ENCODE measurements around the gene PTPN22. TPM values are rescaled to one million over a fixed set of nuclear protein-coding genes. Genes with fewer than 3 reads are reported as not detected.

PTPN22 gene
- total RNA-seq, 3 donors from 2014 or later (not counting 1 experiment from before 2014, with no cell fraction given) = 98.4 to 122 (median 104) TPM

DNA sequence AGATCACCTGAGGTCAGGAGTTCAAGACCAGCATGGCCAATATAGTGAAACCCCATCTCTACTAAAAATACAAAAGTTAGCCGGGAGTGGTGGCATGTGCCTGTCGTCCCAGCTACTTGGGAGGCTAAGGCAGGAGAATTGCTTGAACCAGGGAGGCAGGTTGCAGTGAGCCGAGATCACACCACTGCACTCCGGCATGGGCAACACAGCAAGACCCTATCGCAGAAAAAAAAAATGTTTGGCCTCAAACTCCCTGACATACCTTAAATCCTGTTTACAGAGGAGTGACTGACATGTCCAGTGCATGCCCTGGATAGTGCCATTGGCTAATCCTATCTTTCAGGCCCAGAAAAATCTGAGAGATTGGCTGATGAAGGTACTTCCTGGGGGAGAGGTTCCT lies 45.5 kb upstream of the PTPN22 start:
- no peak overlapping the region for H3K4me3 ChIP-seq (ENCODE audit: low read length)
- peaks cover 6% of the 10 kb centered on the region for H3K36me3 ChIP-seq (ENCODE audit: control insufficient read depth, insufficient read depth, low read length)
- Mint-ChIP-seq H3K36me3 (no peaks in the 10 kb centered on the region), H3K9me3 (no peaks in the 10 kb centered on the region), H3K27me3 (ENCODE audit: low read depth in 2 of 2) (no peaks in the 10 kb centered on the region), H3K4me3 (no peak overlapping the region), H3K27ac (no peak overlapping the region), H3K4me1 (peaks cover 0 to 5% of the 10 kb centered on the region in 2 donors)
- 95% methylated on average over 5 of the region's 5 CpGs for WGBS (ENCODE audit: insufficient coverage)
- no peak for ATAC-seq
- H3K9me3 ChIP-seq (ENCODE audit: control insufficient read depth, insufficient read depth, low read length) = no peaks in the 10 kb centered on the region
- TF ChIP-seq, protein P1, sequence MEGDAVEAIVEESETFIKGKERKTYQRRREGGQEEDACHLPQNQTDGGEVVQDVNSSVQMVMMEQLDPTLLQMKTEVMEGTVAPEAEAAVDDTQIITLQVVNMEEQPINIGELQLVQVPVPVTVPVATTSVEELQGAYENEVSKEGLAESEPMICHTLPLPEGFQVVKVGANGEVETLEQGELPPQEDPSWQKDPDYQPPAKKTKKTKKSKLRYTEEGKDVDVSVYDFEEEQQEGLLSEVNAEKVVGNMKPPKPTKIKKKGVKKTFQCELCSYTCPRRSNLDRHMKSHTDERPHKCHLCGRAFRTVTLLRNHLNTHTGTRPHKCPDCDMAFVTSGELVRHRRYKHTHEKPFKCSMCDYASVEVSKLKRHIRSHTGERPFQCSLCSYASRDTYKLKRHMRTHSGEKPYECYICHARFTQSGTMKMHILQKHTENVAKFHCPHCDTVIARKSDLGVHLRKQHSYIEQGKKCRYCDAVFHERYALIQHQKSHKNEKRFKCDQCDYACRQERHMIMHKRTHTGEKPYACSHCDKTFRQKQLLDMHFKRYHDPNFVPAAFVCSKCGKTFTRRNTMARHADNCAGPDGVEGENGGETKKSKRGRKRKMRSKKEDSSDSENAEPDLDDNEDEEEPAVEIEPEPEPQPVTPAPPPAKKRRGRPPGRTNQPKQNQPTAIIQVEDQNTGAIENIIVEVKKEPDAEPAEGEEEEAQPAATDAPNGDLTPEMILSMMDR (IDR thresholded peaks at IDR 0.05) = no peak
- intact Hi-C loops (cut with micrococcal nuclease) = no loop called here
- H3K27me3 ChIP-seq (ENCODE audit: control insufficient read depth, insufficient read depth, low read length) = no peaks in the 10 kb centered on the region
- H3K4me1 ChIP-seq (ENCODE audit: control insufficient read depth, insufficient read depth, low read length) = no peaks in the 10 kb centered on the region
- no peak overlapping the region for H3K27ac ChIP-seq (ENCODE audit: low read length)
- no peak for DNase-seq

DNA sequence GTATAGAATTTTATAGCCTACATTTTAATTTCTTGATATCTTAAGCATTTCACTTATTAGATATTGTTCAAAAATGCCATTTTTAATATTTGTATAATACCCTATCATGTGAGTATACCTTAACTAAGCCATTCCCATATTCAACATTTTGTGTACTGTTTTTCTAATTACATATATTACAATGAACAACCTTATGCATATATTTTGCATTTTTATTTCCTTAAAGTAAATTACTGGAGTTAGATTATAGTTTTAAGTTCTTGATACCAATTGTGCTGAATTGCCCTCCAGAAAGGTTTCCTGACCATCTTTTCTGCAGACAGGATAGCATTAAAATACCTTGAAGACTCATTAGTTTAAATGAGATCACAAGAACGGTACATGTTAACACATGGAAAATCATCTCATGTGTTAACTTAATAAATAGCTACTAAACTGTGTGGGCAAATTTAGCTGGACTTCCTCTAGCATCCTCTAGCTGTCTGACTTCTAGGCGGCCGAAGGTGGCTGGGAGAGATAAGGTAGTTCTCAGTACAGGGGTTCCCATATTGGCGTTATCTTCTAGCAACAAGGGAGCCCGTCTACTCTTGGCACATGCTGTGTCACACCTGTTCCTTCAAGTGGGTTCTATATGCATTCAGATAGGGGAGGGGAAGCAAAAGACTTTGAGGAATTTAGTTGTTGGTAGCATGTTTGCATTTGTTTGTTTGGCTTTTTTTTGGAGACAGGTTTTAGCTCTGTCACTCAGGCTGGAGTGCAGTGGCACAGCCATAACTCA lies 42.6 kb upstream of the PTPN22 start:
- H3K9me3 Mint-ChIP-seq = no peaks in the 10 kb centered on the region
- no peaks in the 10 kb centered on the region for H3K9me3 ChIP-seq (ENCODE audit: control insufficient read depth, insufficient read depth, low read length)
- H3K4me1 Mint-ChIP-seq = peaks cover 0 to 14% of the 10 kb centered on the region in 2 donors
- WGBS (ENCODE audit: insufficient coverage) = 55% methylated on average over 4 of the region's 5 CpGs
- no peak for ATAC-seq
- DNase-seq = no peak
- TF ChIP-seq, protein P1 (IDR thresholded peaks at IDR 0.05) = no peak
- no peaks in the 10 kb centered on the region for H3K27me3 ChIP-seq (ENCODE audit: control insufficient read depth, insufficient read depth, low read length)
- peaks cover 25% of the 10 kb centered on the region for H3K36me3 ChIP-seq (ENCODE audit: control insufficient read depth, insufficient read depth, low read length)
- H3K27me3 Mint-ChIP-seq (ENCODE audit: low read depth in 2 of 2) = no peaks in the 10 kb centered on the region
- no peak overlapping the region for H3K4me3 Mint-ChIP-seq
- no peaks in the 10 kb centered on the region for H3K4me1 ChIP-seq (ENCODE audit: control insufficient read depth, insufficient read depth, low read length)
- H3K36me3 Mint-ChIP-seq = peaks cover 17% of the 10 kb centered on the region
- intact Hi-C loops (cut with micrococcal nuclease) = no loop called here
- no peak overlapping the region for H3K27ac Mint-ChIP-seq
- H3K4me3 ChIP-seq (ENCODE audit: low read length) = no peak overlapping the region
- H3K27ac ChIP-seq (ENCODE audit: low read length) = no peak overlapping the region

DNA sequence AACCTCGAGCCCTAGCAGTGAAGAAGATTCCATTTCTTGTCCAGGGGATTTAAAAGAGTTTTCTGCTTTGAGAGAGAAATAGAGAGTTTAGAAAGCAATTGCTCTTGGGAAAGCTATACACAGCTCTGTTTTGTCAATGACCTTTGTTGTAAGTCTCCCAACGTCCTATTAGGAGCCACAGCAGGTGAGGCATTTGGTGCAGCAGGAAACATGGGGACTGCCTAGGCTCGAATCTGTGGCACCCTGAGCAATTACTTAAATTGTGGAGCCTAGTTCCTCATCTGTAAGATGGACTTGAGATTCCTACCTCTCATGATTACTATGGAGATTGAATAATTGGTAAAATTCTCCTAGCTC lies 41.8 kb upstream of the PTPN22 start:
- WGBS (ENCODE audit: insufficient coverage) = 82% methylated on average over 3 of the region's 3 CpGs
- DNase-seq (no peak), ATAC-seq (no peak)
- H3K27me3 ChIP-seq (ENCODE audit: control insufficient read depth, insufficient read depth, low read length) = no peaks in the 10 kb centered on the region
- H3K27me3 Mint-ChIP-seq (ENCODE audit: low read depth in 2 of 2) = no peaks in the 10 kb centered on the region
- peaks cover 31% of the 10 kb centered on the region for H3K36me3 ChIP-seq (ENCODE audit: control insufficient read depth, insufficient read depth, low read length)
- intact Hi-C loops (cut with micrococcal nuclease) = no loop called here
- H3K9me3 ChIP-seq (ENCODE audit: control insufficient read depth, insufficient read depth, low read length) = no peaks in the 10 kb centered on the region
- TF ChIP-seq, protein P1 (IDR thresholded peaks at IDR 0.05) = no peak
- peaks cover 0 to 19% of the 10 kb centered on the region in 2 donors for H3K4me1 Mint-ChIP-seq
- no peaks in the 10 kb centered on the region for H3K4me1 ChIP-seq (ENCODE audit: control insufficient read depth, insufficient read depth, low read length)
- H3K4me3 ChIP-seq (ENCODE audit: low read length) = no peak overlapping the region
- H3K27ac Mint-ChIP-seq = no peak overlapping the region
- H3K9me3 Mint-ChIP-seq = no peaks in the 10 kb centered on the region
- H3K36me3 Mint-ChIP-seq = peaks cover 17% of the 10 kb centered on the region
- no peak overlapping the region for H3K27ac ChIP-seq (ENCODE audit: low read length)
- H3K4me3 Mint-ChIP-seq = no peak overlapping the region

All from natural killer cell (primary cell).